Activated CD4-positive, alpha-beta T cell treated with anti-CD3 and anti-CD28 coated beads, Interleukin-2, amount 10 ng/mL, durations not matched to agents 24 days and 14 days (primary cell): ENCODE results near the gene MOCS3. TPM values are rescaled to one million over a fixed set of nuclear protein-coding genes. Genes with fewer than 3 reads are reported as not detected.

ENCODE experiments used
- DNase-seq: peaks from one replicate; pipeline ENCODE4 v3.0.0; 2022
- H3K27ac Mint-ChIP-seq: one replicate; pipeline ENCODE4 v1.8.0; 2022; ENCODE audit warnings: mild to moderate bottlenecking, mixed read lengths
- H3K27me3 Mint-ChIP-seq: one replicate; pipeline ENCODE4 v1.8.0; 2022; ENCODE audit warnings: mixed read lengths
- H3K36me3 Mint-ChIP-seq: one replicate; pipeline ENCODE4 v1.8.0; 2022; ENCODE audit warnings: low read depth, mild to moderate bottlenecking, mixed read lengths
- H3K4me1 Mint-ChIP-seq: one replicate; pipeline ENCODE4 v1.8.0; 2021; ENCODE audit warnings: mixed read lengths
- H3K4me3 Mint-ChIP-seq: one replicate; pipeline ENCODE4 v1.8.0; 2022; ENCODE audit warnings: mild to moderate bottlenecking, moderate library complexity, mixed read lengths
- H3K9me3 Mint-ChIP-seq: one replicate; pipeline ENCODE4 v1.8.0; 2021; ENCODE audit warnings: mixed read lengths
- intact Hi-C: fragments of 100-400 bp; cut with micrococcal nuclease; formaldehyde crosslinking; loops from one replicate; pipeline ENCODE4 v1.15.1; 2023
- total RNA-seq: library from RNA; stranded (reverse); gene quantifications from 2 replicates; pipeline ENCODE4 v1.2.3, GENCODE V29; 2022

The MOCS3 gene
- total RNA-seq, 1 donor from 2014 or later = 5.7 TPM

GRCh38 chr20:50980851-50981713, 22.5 kb downstream of the MOCS3 start:
- intact Hi-C loops = loop anchor here (1.0 to 5.0 kb wide), 4 partner anchors 50 to 548 kb away; partner anchors contain the start of gene ADNP
- H3K36me3 Mint-ChIP-seq = no peaks in the 10 kb centered on the region
- H3K27ac Mint-ChIP-seq = peak overlapping the region; percentile 88
- no peaks in the 10 kb centered on the region for H3K9me3 Mint-ChIP-seq
- DNase-seq = peak; percentile 87
- peaks cover 14% of the 10 kb centered on the region for H3K4me1 Mint-ChIP-seq
- H3K27me3 Mint-ChIP-seq = peaks cover 15% of the 10 kb centered on the region
- H3K4me3 Mint-ChIP-seq = peak overlapping the region; percentile 40

GRCh38 chr20:50981714-50982048, 23.1 kb downstream of the MOCS3 start:
- Mint-ChIP-seq H3K27ac (no peak overlapping the region), H3K9me3 (no peaks in the 10 kb centered on the region)

DNA sequence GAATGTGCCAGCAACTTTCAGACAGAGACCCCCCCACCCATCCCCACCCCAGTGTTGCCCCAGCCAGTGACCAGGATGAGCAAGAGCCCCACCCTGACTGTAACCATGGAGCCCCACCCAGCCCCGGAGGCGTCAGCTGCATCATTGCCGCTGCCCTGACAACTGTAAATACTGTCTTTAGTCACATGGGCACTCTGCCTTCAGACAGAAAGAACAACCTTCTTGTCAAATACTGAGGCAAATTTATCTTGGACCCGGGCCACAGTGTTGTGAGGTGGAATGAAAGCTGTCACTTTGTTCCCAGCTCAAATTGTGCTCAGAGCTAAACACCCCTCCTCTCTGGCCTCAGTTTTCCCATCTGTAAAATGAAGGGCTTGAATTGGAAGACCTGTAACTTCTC, 23.7 kb downstream of the MOCS3 start:
- Mint-ChIP-seq H3K4me3 (no peak overlapping the region), H3K27ac (no peak overlapping the region), H3K4me1 (peaks cover 14% of the 10 kb centered on the region), H3K9me3 (no peaks in the 10 kb centered on the region), H3K36me3 (no peaks in the 10 kb centered on the region), H3K27me3 (peaks cover 23% of the 10 kb centered on the region)
- intact Hi-C loops = loop anchor here (5.0 kb wide), 1 partner anchor 190 kb away; no protein-coding TSS in a partner anchor
- DNase-seq = no peak

More at GRCh38 chr20:50981714-50982048, 23.1 kb downstream of the MOCS3 start:
- H3K4me1 Mint-ChIP-seq = peaks cover 14% of the 10 kb centered on the region
- DNase-seq = no peak
- intact Hi-C loops = loop anchor here (2.0 to 5.0 kb wide), 3 partner anchors 81 to 547 kb away; no protein-coding TSS in a partner anchor
- H3K27me3 Mint-ChIP-seq = peaks cover 20% of the 10 kb centered on the region
- no peak overlapping the region for H3K4me3 Mint-ChIP-seq
- H3K36me3 Mint-ChIP-seq = no peaks in the 10 kb centered on the region

DNA sequence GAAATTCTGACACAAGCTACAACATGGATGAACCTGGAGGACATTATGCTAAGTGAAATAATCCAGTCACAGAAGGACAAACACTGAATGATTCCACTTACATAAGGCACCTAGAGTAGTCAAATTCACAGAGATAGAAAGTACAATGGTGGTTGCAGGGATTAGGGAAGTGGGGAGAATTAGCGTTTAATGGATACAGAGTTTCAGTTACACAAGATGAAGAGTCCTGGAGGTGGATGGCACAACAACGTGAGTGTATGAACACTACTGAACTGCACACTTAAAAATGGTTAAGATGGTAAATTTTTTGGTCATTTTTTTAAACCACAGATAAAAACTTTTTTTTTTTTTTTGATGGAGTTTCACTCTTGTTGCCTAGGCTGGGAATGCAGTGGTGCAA, 24.7 kb downstream of the MOCS3 start:
- intact Hi-C loops = loop anchor here (5.0 kb wide), 1 partner anchor 191 kb away; no protein-coding TSS in a partner anchor
- Mint-ChIP-seq H3K27ac (no peak overlapping the region), H3K36me3 (no peaks in the 10 kb centered on the region)

GRCh38 chr20:50987493-50988210, 29.0 kb downstream of the MOCS3 start:
- no peaks in the 10 kb centered on the region for H3K9me3 Mint-ChIP-seq
- H3K4me1 Mint-ChIP-seq = peaks cover 3% of the 10 kb centered on the region
- no peak overlapping the region for H3K27ac Mint-ChIP-seq
- H3K4me3 Mint-ChIP-seq = no peak overlapping the region
- peaks cover 26% of the 10 kb centered on the region for H3K27me3 Mint-ChIP-seq
- H3K36me3 Mint-ChIP-seq = no peaks in the 10 kb centered on the region
- intact Hi-C loops = loop anchor here (1.0 to 5.0 kb wide), 2 partner anchors 319 to 635 kb away; no protein-coding TSS in a partner anchor
- DNase-seq = peak; percentile 92

More for the DNA sequence above, 24.7 kb downstream of the MOCS3 start:
- Mint-ChIP-seq H3K27me3 (peaks cover 25% of the 10 kb centered on the region), H3K4me1 (peaks cover 17% of the 10 kb centered on the region), H3K9me3 (no peaks in the 10 kb centered on the region), H3K4me3 (no peak overlapping the region)
- DNase-seq = no peak

DNA sequence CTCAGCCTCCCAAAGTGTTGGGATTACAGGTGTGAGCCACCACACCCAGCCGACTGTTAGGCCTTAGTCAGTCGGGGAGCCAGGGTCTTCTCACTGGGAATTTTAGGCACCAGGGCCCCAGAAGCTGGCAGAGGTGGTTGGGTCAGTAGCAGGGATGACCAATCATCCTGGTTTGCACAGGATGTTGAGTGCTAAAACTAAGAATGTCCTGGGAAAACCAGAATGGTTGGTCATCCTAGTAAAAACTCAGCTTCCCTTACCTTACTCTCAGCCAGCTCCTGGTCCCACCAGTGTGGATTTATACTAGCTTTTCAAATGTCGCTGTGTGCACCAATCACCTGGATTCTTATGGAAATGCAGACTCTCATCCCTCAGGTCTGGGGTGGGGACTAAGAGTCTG, 32.5 kb downstream of the MOCS3 start:
- H3K9me3 Mint-ChIP-seq = peaks cover 3% of the 10 kb centered on the region
- H3K4me1 Mint-ChIP-seq = peaks cover 8% of the 10 kb centered on the region
- peaks cover 12% of the 10 kb centered on the region for H3K27me3 Mint-ChIP-seq
- DNase-seq = no peak
- no peaks in the 10 kb centered on the region for H3K36me3 Mint-ChIP-seq
- intact Hi-C loops = no loop called here
- no peak overlapping the region for H3K27ac Mint-ChIP-seq
- H3K4me3 Mint-ChIP-seq = no peak overlapping the region

DNA sequence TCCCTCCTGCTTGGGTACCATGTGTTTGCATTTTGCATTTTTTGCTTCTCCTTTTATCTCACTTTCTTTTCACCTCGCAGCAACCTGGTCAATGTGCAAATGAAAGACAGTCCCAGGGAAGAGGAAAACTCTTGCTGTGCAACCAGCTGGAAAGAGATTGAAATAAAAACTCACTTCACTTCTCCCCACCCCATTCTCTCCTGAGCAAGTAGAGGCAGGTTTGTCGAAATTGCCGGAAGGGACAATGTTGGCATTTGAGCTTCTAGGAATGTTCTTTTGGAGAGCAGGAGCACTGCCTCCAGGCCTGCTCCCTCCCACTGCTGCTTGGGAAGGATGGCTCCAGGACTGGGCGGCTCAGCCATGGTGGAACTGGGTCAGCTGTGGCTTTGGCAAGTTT, 33.7 kb downstream of the MOCS3 start:
- Mint-ChIP-seq H3K9me3 (peaks cover 3% of the 10 kb centered on the region), H3K27ac (no peak overlapping the region), H3K4me3 (no peak overlapping the region), H3K36me3 (no peaks in the 10 kb centered on the region), H3K27me3 (peaks cover 3% of the 10 kb centered on the region), H3K4me1 (peaks cover 8% of the 10 kb centered on the region)
- no peak for DNase-seq
- intact Hi-C loops = no loop called here

GRCh38 chr20:50992733-50993457, 34.3 kb downstream of the MOCS3 start:
- peak; percentile 86 for DNase-seq
- peaks cover 1% of the 10 kb centered on the region for H3K27me3 Mint-ChIP-seq
- H3K36me3 Mint-ChIP-seq = no peaks in the 10 kb centered on the region
- intact Hi-C loops = no loop called here
- H3K4me1 Mint-ChIP-seq = peaks cover 4% of the 10 kb centered on the region
- no peak overlapping the region for H3K27ac Mint-ChIP-seq
- H3K9me3 Mint-ChIP-seq = peaks cover 3% of the 10 kb centered on the region
- H3K4me3 Mint-ChIP-seq = no peak overlapping the region

- no peak overlapping the region for H3K27ac Mint-ChIP-seq
These were observed 35.3 kb downstream of the MOCS3 start for GRCh38 chr20:50993876-50994275.

DNA sequence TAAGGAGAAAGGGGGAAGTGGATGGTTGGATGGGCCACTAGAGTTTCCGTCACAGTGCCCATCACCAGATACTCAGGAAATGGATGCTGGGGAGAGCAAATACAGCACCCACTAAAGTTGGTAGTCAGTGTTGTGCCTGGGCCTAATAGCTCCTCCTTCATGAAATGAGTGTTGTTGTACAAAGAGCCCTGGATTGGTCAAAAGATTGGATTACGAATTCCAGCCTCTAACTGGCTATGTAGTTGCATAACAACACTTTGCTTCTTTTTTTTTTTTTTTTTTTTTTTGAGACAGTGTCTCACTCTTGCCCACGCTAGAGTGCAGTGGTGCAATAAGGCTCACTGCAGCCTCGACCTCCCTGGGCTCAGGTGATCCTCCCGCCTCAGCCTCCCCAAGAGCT, 36.9 kb downstream of the MOCS3 start:
- Mint-ChIP-seq H3K36me3 (no peaks in the 10 kb centered on the region), H3K9me3 (peaks cover 3% of the 10 kb centered on the region), H3K4me1 (peaks cover 4% of the 10 kb centered on the region), H3K27ac (no peak overlapping the region), H3K4me3 (no peak overlapping the region), H3K27me3 (peaks cover 5% of the 10 kb centered on the region)
- intact Hi-C loops = no loop called here
- no peak for DNase-seq

More at GRCh38 chr20:50993876-50994275, 35.3 kb downstream of the MOCS3 start:
- Mint-ChIP-seq H3K36me3 (no peaks in the 10 kb centered on the region), H3K9me3 (peaks cover 3% of the 10 kb centered on the region), H3K27me3 (peaks cover 4% of the 10 kb centered on the region), H3K4me3 (no peak overlapping the region), H3K4me1 (peaks cover 4% of the 10 kb centered on the region)
- DNase-seq = no peak
- intact Hi-C loops = no loop called here

- H3K9me3 Mint-ChIP-seq = peaks cover 3% of the 10 kb centered on the region
- no peaks in the 10 kb centered on the region for H3K36me3 Mint-ChIP-seq
- DNase-seq = no peak
- H3K27ac Mint-ChIP-seq = no peak overlapping the region
- no peak overlapping the region for H3K4me3 Mint-ChIP-seq
- peaks cover 6% of the 10 kb centered on the region for H3K4me1 Mint-ChIP-seq
- peaks cover 9% of the 10 kb centered on the region for H3K27me3 Mint-ChIP-seq
- intact Hi-C loops = no loop called here
These were observed 38.6 kb downstream of the MOCS3 start for GRCh38 chr20:50996901-50997865.

GRCh38 chr20:50999355-50999754, 40.7 kb downstream of the MOCS3 start:
- H3K9me3 Mint-ChIP-seq = no peaks in the 10 kb centered on the region
- intact Hi-C loops = no loop called here
- no peak overlapping the region for H3K4me3 Mint-ChIP-seq
- no peaks in the 10 kb centered on the region for H3K36me3 Mint-ChIP-seq
- DNase-seq = no peak
- peaks cover 12% of the 10 kb centered on the region for H3K27me3 Mint-ChIP-seq
- H3K4me1 Mint-ChIP-seq = peaks cover 2% of the 10 kb centered on the region
- no peak overlapping the region for H3K27ac Mint-ChIP-seq
